ENCODE results near the gene ZIC3. TPM values are rescaled to one million over a fixed set of nuclear protein-coding genes. Genes with fewer than 3 reads are reported as not detected.

The ZIC3 gene
- total RNA-seq, 1 experiment from 2014 or later: not detected

DNA sequence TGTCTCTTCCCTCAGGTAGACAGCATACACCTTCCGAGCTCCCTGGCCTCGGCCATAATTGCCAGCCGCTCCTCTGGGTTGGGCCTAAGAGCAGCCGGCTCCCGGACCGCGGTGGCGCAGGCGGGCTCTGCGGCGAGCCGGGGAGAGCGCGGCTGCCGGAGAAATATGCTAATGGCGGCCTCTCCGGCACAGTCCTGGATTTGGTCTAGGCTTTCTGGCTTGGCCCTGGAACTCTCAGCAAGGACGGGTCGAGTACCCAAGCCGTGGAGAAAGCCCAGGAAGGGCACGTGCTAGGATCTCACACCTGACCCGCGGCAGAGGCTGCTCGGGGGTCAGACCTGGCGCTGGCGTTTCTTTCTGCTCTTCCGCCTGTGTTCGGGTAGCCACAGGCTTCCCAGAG lies 18.6 kb upstream of the ZIC3 start:
- Histone ChIP-seq H3K4me1 (replicated peaks; ENCODE audit: insufficient read depth) (no peaks in the 10 kb centered on the region), H2AFZ (no peak overlapping the region), H3K79me2 (ENCODE audit: low read depth) (no peaks in the 10 kb centered on the region), H3F3A (ENCODE audit: insufficient read depth, low read depth) (no peaks in the 10 kb centered on the region), H3K27me3 (ENCODE audit: insufficient read depth, low read depth) (peaks cover 6% of the 10 kb centered on the region; the same call in 1 of the 2 replicates), H3K4me2 (no peak overlapping the region), H3K4me3 (no peak overlapping the region), H3K36me3 (ENCODE audit: low read depth) (no peaks in the 10 kb centered on the region), H3K27ac (no peak overlapping the region), H3K9me2 (ENCODE audit: insufficient read depth) (no peaks in the 10 kb centered on the region), H3K9me3 (ENCODE audit: insufficient read depth, low read depth) (no peaks in the 10 kb centered on the region), H4K20me1 (ENCODE audit: insufficient read depth) (no peaks in the 10 kb centered on the region)
- BruUV-seq (replicated peaks): no TSS peak
- intact Hi-C loops (cut with micrococcal nuclease; ENCODE audit: unreplicated experiment): no loop called here
- POLR2A ChIA-PET (ENCODE audit: unreplicated experiment): no interaction called here
- TF ChIP-seq, protein P1, sequence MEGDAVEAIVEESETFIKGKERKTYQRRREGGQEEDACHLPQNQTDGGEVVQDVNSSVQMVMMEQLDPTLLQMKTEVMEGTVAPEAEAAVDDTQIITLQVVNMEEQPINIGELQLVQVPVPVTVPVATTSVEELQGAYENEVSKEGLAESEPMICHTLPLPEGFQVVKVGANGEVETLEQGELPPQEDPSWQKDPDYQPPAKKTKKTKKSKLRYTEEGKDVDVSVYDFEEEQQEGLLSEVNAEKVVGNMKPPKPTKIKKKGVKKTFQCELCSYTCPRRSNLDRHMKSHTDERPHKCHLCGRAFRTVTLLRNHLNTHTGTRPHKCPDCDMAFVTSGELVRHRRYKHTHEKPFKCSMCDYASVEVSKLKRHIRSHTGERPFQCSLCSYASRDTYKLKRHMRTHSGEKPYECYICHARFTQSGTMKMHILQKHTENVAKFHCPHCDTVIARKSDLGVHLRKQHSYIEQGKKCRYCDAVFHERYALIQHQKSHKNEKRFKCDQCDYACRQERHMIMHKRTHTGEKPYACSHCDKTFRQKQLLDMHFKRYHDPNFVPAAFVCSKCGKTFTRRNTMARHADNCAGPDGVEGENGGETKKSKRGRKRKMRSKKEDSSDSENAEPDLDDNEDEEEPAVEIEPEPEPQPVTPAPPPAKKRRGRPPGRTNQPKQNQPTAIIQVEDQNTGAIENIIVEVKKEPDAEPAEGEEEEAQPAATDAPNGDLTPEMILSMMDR (conservative IDR thresholded peaks at IDR 0.05): no peak
- TF ChIP-seq EZH2 (IDR thresholded peaks at IDR 0.05; ENCODE audit: low read depth): no peak
- no peak for DNase-seq
- CTCF ChIA-PET: no interaction called here

DNA sequence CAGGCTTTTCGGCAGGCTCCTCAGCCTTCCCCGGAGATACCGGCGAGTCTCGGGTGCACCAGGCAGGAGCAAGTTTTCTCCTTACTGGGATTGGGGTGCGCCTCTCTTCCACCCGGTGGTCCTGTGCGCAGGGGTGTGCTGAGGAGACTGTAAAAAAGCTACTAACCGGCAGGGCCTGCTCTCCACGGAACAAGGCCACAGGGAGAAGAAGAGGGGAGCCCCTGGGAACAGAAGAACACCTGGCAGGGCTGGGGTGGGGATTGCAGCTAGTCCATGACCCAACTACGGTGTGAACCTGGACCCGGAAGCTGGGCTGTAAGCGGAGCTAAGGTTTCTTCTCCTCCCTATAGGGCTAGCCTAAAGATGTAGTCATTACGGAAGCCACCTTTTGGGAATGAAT lies 17.7 kb upstream of the ZIC3 start:
- intact Hi-C loops (cut with micrococcal nuclease; ENCODE audit: unreplicated experiment): no loop called here
- H3K79me2 ChIP-seq (ENCODE audit: low read depth): no peaks in the 10 kb centered on the region
- H3K27ac ChIP-seq: no peak overlapping the region
- H3K36me3 ChIP-seq (ENCODE audit: low read depth): no peaks in the 10 kb centered on the region
- H3K4me3 ChIP-seq: no peak overlapping the region
- no peaks in the 10 kb centered on the region for H3F3A ChIP-seq (ENCODE audit: insufficient read depth, low read depth)
- BruUV-seq (replicated peaks): no TSS peak
- H3K4me2 ChIP-seq: no peak overlapping the region
- ChIA-PET POLR2A (ENCODE audit: unreplicated experiment) (no interaction called here), CTCF (no interaction called here)
- H2AFZ ChIP-seq: no peak overlapping the region
- no peaks in the 10 kb centered on the region for H3K9me2 ChIP-seq (ENCODE audit: insufficient read depth)
- no peaks in the 10 kb centered on the region for H3K9me3 ChIP-seq (ENCODE audit: insufficient read depth, low read depth)
- TF ChIP-seq, protein P1 (conservative IDR thresholded peaks at IDR 0.05): no peak
- no peak for TF ChIP-seq EZH2 (IDR thresholded peaks at IDR 0.05; ENCODE audit: low read depth)
- DNase-seq: no peak
- H3K4me1 ChIP-seq (replicated peaks; ENCODE audit: insufficient read depth): no peaks in the 10 kb centered on the region
- H3K27me3 ChIP-seq (ENCODE audit: insufficient read depth, low read depth): peaks cover 4% of the 10 kb centered on the region; the same call in 1 of the 2 replicates
- H4K20me1 ChIP-seq (ENCODE audit: insufficient read depth): no peaks in the 10 kb centered on the region

DNA sequence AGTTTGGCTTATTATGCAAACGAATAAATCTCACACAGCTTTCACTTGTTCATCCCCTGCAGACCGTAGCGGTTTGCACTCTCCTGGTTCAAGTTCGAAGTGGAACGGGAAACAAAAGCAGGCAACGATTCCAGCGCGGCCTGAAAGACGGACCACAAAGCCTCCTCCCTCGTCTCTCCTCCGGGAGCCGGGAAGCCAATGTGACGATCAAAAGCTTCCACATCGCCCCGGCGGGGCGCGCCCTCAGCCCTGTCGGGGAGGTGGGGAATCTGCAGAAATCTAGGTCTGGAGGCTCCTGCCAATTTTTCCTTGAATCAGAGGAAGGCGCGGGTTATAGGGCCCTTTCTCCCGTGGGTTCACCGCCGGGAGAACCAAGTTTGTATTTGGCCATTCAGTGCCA lies 16.9 kb upstream of the ZIC3 start:
- H3K79me2 ChIP-seq (ENCODE audit: low read depth): no peaks in the 10 kb centered on the region
- H3K9me3 ChIP-seq (ENCODE audit: insufficient read depth, low read depth): no peaks in the 10 kb centered on the region
- H3K4me1 ChIP-seq (replicated peaks; ENCODE audit: insufficient read depth): no peaks in the 10 kb centered on the region
- no peak overlapping the region for H3K27ac ChIP-seq
- H3F3A ChIP-seq (ENCODE audit: insufficient read depth, low read depth): no peaks in the 10 kb centered on the region
- H3K9me2 ChIP-seq (ENCODE audit: insufficient read depth): no peaks in the 10 kb centered on the region
- BruUV-seq (replicated peaks): no TSS peak
- intact Hi-C loops (cut with micrococcal nuclease; ENCODE audit: unreplicated experiment): no loop called here
- ChIA-PET POLR2A (ENCODE audit: unreplicated experiment) (no interaction called here), CTCF (no interaction called here)
- DNase-seq: no peak
- TF ChIP-seq EZH2 (IDR thresholded peaks at IDR 0.05; ENCODE audit: low read depth): no peak
- TF ChIP-seq, protein P1 (conservative IDR thresholded peaks at IDR 0.05): no peak
- H2AFZ ChIP-seq: no peak overlapping the region
- H4K20me1 ChIP-seq (ENCODE audit: insufficient read depth): no peaks in the 10 kb centered on the region
- no peak overlapping the region for H3K4me3 ChIP-seq
- H3K4me2 ChIP-seq: no peak overlapping the region
- H3K27me3 ChIP-seq (ENCODE audit: insufficient read depth, low read depth): peaks cover 4% of the 10 kb centered on the region; the same call in 1 of the 2 replicates
- H3K36me3 ChIP-seq (ENCODE audit: low read depth): no peaks in the 10 kb centered on the region
